HG03571 (cell line): Measurements from ENCODE around the gene DIPK1B.
"Not testable (repeated sequence)": the region's sequence is repeated elsewhere in the genome, so short reads cannot be mapped to it uniquely, and the experiment has no call there.

Source experiments
- ATAC-seq: cut with Tn5 transposase; IDR thresholded peaks from one replicate; pipeline ENCODE4 v1.9.1; 2021; ENCODE audit not compliant: unreplicated experiment

Gene DIPK1B

DNA sequence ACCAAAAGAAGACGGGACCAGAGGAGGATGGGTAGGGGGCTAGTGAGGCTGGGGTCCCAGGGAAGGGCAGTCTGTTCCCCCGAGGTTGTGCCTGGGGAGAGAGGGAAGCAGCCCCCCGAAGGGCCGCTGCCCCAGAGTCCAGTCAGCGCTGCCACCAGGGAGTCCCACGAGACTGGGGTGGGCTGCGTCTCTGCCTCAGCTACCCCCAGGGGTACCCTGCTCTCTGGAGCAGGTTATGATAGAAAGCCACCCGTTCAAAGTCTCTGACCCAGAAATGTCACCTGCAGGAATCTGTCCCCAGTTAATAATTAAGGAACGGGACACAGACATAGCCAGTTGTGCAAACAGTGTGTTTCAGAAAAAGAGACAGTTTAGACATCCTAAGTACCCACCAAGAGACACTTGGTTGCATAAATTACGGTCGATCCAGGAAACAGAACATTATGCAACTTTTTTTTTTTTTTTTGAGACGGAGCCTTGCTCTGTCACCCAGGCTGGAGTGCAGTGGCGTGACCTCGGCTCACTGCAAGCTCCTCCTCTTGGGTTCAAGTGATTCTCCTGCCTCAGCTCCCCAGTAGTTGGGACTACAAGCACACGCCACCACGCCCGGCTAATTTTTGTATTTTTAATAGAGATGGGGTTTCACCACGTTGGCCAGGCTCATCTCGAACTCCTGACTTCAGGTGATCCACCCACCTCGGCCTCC, 14.4 kb upstream of the DIPK1B start:
- ATAC-seq: no peak

DNA sequence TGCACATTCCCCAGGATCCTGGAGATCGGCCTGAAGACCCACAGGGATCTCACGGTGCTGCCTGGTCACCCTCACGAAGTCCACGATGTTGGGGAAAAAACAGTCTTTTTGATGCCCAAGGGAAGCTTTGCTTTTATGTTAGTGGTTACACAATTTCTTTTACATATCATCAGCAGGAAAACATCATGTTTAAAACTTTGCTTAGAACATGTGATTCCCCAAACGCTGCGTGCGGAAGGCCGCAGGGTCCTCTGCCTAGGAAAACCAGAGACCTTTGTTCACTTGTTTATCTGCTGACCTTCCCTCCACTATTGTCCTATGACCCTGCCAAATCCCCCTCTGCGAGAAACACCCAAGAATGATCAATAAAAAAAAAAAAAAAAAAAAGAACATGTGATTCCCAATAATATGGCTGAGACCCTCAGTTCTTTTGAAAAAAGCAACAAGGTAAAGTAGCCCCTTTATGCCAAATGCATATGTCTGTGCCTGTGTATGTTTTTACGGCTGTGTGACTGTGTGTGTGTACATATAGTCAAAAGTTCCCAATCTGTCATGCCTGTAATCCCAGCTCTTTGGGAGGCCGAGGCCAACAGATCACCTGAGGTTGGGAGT, 13.6 kb upstream of the DIPK1B start:
- no peak for ATAC-seq

DNA sequence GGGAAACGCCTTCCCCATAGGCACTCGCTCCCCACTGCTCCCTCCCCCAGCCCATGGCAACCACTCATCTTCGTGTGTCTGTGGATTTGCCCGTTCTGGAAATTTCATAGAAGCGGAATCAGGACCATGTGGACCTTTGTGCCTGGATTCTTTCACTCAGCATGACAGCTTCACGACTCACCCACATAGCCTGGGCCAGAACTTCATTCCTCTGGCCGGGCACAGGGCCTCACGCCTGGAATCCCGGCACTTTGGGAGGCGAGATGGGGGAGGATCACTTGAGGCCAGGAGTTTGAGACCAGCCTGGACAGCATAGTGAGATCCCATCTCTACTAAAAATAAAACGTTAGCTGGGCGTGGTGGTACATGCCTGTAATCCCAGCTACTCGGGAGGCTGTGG, 12.1 kb upstream of the DIPK1B start:
- ATAC-seq: no peak

DNA sequence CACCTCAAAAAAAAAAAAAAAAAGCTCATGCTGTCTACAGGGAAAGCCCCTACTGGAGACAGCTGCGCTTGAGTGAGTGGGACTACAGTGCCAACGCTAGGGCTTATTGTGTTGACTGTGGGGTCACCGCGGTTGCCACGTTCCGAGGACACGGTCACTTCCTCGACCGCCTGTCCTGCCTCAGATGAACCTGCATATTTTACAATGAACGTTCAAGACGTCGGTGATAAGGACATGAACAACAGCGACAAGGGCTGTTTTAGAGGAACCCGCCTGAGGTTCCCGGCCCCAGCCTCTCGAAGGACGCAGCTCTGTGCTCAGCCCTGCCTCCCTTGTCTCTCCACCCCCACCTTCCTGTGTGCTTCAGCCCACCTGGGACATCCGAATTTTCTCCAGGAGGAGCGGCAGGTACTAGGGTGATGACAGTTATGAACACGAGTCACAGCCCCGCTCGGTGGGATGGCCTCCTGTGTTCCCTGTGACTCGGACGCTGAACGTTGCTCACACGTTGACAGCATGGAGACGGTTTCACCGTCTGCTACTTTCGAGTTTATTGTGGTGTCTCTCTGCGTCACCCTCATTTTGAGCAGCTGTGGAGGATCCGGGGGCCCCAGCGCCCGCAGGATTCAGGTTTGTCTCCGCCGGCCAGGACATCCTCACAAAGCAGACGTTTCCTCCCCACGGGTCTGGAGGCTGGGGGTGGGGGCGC, 11.3 kb upstream of the DIPK1B start:
- peak; percentile 49 for ATAC-seq

DNA sequence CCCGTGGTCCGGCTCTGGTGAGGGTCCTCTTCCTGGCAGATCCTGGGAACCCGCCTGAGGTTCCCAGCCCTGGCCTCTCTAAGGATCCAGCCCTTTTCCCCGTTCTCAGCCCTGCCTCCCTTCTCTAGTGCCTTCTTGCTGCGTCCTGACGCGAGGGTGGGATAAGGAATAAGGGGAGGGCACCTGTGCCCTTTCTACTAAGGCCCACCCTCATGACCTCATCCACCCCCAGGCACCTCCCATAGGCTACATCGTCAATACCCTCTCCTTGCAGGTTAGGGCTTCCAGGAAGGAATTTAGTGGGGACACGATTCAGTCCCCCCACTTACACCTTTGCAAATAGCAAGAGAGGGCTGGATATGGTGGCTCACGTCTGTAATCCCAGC, 10.7 kb upstream of the DIPK1B start:
- no peak for ATAC-seq

DNA sequence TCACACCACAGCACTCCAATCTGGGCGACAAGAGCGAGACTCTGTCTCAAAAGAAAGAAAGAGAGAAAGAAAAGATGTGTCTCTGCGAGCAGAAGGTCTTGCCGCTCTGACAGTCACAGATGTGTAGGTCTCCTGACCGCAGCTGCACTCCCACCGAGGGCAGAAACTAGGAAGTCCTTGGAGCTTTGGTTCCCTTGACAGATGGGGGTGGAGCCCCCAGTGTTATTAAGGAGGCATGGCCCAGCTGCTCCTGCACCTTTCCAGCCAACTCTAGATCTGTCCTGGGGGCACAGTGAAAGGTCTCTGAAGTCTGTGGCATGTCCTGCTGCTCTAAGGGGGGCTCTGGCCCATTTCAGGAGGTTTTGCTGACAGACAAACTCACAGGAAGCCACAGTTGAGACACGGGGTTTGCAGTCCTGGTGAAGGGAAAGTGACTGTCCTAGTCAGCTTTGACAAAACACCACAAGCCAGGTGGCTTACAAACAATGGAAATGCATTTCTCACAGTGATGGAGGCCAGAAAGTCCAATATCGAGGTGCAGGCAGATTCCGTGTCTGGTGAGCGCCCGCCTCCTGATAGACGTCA, 9.0 kb upstream of the DIPK1B start:
- no peak for ATAC-seq

DNA sequence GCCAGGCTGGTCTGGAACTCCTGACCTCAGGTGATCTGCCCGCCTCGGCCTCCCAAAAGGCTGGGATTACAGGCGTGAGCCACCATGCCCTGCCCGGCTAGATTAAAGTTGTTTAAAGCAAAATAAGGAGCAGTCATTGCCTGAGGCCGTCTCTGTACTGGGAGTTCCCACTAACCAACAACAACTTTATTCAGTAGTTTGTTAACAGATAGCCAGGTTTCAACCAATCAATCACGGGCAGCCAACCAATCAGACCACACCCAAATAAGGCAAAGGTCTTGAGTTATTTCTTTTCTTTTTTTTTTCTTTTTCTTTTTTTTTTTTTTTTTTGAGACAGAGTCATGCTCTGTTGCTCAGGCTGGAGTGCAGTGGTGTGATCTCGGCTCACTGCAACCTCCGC, 7.6 kb upstream of the DIPK1B start:
- not testable (repeated sequence) for ATAC-seq

DNA sequence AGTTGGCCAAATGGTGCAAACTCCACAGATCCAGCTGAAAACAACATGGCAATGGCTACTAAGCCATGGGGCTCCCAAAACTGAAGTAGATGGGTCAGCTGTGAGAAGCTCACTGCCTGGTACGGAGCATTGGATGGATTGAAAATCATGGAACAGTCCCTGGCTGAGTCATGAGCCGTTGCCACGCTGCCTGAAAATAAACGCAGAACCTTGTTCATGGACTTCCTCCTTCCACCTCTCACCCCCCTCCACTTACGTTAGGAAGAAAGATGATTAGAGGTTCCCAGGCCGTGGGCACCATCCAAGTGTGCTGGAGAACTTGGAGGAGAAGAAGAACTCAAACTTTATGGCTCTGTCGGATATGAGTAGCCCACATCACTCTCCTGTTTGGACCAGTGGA, 6.8 kb upstream of the DIPK1B start:
- ATAC-seq: no peak

DNA sequence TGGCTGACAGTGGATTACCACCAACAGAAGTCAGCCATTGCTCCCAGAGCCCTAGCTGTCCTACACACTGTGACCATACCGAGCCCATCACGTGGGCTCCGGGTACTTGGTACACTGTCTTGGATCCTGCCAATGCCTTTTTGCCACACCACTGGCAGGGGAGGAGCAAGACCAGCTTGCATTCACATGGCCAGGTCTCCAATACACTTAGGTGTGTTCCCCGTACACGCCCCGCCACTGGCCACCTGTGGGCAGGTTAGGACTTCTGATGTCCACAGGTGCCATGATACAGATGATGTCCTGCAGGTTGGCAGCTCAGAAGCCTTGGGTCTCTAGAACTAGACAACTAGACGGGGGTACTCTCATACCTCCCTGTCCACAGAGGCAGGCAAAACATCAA, 5.4 kb upstream of the DIPK1B start:
- no peak for ATAC-seq

DNA sequence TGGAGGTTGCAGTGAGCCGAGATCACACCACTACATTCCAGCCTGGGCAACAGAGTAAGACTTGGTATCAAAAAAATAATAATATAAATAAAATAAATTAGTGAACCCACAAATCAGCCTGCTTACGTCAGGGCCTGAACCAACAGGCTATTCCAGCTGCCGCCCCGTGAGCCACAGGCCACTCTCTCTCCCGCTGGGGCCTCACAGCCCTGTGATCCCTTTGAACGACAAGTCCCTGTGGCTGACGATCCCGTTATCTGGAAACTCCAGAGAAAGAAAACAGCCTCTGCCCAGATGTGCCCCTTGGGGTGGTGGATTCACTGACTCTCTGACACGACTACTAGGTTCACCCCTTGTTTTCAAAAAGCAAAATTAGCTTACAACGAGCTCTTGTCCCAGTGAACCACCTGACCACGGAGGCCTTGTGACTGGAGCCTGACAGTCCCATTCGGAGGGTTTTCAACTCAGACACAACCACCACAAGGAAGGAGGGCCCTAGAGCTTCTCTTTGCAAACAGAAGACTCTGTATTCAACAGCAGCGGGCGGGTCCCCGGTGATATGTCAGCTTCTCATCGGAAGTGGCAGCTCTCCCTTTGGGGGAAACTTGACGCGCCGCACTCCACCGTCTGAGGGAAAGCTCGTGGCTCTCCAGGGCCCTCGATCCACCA, 4.4 kb upstream of the DIPK1B start:
- no peak for ATAC-seq

DNA sequence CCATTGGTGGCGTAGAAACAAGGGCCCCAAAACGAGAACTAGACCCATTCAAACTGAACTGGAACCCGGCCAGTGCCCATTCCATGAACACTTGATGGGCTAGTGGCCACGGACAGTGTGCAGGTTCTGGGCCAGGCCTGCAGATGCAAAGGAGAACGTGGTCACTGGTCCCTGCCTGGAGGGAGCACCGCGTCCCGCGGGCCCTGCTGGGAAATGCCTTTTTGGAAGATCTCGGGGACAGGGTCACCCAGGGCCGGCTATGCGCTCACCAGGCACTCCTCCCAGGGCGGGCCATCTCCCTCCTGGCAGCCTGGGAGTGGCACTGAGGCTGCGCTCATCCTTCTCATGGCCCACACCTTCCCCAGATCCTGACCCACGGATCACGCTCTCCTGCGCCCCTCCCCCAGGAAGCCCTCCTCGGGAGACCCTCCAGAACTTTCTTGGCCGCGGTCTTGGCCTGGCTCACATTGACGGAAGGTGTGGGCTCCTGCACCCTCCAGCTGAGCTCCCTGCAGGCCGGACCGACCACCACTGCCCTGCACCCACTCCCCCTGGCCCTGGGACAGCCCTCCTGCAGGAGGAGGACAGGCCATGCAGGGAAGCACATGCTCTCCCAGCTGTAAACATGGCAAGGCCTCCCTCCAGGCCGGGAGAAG, 2.8 kb upstream of the DIPK1B start:
- ATAC-seq: no peak

DNA sequence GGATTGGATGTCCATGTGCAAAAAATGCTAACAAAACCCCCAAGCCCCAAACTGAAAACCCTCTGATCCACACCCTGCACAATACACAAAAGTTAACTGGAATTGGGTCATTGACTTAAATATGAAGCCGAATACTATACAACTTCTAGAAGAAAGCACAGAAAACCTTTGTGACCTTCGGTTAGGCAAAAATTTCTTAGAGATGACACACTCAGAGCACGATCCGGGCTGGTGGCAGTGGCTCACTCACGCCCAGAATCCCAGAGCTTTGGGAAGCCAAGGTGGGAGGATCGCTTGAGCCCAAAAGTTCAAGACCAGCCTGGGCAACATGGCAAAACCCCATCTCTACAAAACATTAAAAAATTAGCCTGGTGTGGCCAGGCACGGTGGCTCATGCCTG, 1.8 kb upstream of the DIPK1B start:
- ATAC-seq: no peak

DNA sequence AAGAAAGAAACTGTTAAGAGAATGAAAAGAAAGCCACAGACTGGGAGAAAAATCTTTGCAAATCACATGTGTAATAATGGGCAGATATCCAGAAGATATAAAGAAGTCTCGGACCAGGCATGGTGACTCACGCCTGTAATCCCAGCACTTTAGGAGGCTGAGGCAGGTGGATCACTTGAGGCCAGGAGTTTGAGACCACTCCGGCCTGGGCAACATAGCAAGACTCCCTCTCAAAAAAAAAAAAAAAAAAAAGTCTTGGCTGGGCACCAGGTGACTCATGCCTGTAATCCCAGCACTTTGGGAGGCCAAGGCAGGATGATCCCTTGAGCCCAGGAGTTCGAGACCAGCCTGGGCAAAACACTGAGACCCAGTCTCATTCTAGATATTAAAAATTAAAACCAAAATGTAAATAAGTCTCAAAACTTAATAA, 1.1 kb upstream of the DIPK1B start:
- not testable (repeated sequence) for ATAC-seq

DNA sequence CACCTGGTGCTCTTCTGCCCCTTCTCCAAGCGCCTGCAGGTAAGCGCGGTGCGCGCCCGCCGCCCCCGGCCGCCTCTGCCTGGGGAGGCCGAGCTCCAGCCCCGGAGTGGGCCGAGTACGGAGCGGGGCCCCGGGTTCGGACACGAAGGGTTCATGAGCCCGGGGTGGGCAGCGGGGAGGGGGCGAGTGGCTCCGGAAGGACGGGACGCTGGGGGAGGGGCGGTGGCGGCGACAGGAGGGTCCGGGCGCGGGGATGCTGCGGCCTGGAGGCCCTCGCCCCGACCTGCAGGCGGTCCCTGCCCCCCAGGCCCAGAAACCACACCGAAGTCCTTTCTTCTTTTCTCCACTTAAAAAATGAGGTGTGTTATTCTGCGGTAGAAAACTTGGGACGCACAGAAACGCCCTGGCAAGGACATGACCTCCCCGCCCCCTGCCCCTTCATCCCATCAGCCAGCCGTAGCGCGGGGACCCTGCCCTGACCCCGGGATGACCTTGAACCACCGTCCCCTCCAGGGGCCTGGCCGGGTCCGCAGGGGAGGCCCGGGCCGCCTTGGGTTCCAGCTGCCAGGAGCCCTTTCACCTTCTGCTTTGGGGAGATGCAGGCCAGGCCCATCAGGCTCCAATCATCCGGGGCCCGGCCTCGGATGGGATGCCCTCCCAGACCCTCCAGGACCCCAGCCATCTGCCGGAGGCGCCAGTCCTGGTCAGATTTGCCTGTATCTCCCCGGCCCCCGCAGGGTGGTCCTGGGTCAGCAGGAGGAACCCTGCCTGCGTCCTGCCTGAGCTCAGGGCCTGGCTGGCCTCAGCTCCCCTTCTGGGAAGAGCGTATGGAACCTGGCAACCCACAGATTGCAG, 545 bp downstream of the DIPK1B start:
- ATAC-seq: no peak

DNA sequence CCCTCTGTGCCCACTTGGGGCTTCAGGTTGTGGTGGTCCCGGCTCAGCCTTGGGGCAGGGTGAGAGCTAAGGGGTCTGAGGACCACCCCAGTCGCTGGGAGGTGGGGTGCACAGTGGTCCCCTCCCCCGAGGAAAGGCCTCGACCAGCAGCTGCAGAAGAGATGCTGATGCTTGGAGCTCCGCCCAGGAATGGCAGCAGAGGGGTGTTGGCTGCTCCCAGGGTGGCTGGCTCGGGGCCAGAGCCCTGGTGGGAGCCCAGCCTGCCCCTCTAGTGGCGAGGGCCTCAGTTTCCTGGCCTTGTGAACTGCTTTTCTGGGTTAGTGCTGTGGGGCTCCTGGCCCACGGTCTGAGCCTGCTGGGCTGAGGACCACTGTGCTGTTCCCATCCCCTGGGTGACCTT, 1.2 kb downstream of the DIPK1B start:
- no peak for ATAC-seq

DNA sequence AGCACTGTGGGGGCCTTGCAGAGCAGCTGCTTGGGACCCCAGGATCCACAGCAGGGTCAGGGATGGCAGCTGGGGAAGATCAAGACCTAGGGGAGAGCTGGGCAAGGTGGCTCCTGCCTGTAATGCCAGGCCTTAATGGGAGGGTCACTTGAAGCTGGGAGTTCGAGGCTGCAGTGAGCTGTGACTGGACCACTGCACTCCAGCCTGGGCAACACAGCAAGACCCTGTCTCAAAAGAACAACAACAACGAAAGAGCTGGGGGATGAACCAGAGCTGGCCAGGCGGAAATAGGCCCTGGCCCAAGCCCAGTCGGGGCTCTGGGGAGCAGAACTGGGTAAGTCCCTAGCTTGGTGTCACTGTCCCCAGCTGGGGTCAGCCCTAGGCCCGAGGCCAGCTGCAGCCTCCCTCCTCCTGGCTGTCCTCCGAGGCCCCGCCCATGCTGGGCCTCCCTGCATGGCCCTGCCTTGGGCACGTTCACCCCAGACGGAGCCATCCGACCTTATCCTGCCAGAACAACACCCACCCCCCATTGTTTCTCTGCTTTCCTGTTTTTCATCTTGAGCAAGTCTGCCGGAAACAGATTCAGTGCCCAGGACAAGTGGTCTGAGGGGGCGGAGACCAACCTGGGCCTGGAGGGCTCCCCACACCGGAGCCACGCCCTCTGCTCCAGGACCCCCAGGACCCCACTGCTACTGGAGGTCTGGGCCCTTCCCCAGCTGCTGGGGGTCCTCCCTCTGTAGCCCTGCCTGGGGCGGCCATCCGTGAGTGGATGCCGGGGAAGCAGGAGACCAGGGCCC, 1.9 kb downstream of the DIPK1B start:
- ATAC-seq: no peak

DNA sequence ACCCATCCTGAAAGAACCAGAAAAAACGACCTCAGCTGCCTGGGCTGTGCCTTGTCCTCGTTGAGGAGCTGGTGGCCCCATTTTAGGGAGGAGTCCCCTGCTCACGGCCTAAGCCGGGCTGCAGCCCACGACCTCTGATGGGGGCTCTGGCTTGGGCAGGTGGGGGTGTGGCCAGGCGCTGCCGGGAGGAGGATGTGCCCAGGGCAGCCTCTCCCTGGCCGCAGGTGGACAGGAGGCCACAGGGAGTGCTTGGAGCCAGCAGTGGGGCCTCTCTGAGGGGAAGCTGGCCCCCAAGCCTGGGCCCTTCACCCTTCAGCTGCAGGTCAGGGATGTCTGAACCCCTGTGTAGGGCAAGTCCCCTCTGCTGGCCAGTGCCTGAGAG, 2.5 kb downstream of the DIPK1B start:
- ATAC-seq: no peak

DNA sequence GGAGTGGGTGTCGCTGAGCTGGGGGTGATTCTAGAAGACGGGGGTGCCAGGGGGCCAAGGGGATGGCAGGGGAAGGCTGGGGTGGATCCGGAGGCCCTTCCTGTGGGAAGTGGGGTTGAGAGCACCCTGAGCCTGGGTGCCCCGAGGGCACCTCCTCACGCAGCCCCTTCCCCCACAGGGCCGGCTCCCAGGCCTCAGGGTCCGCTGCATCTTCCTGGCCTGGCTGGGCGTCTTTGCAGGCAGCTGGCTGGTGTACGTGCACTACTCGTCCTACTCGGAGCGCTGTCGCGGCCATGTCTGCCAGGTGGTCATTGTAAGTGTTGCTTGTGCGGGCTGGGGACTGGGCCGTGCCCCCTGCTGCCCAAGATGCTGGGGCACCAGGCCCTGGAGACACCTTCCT, 5.0 kb downstream of the DIPK1B start:
- ATAC-seq: no peak
